Stimulated activated naive CD8-positive, alpha-beta T cell treated with anti-CD3 and anti-CD28 coated beads, Interleukin-15, Interleukin-2, amounts not matched to agents 100 U/mL and 50 U/mL, for 24 hours (primary cell): ENCODE results near the gene MED16.

Experiments
- ATAC-seq: fragments of 150-1000 bp; cut with Tn5 transposase; one replicate; pipeline ENCODE4 v1.10.0; 2021
- DNase-seq: peaks from one replicate; pipeline ENCODE4 v3.0.0; 2021

Gene MED16

GRCh38 chr19:892894-893689, at the start of gene MED16, which contains the start of gene RNU6-9:
Gene MED16 (minus strand): TSS chr19:893187. CDS start chr19:891131, 2,056 bp downstream.
Gene RNU6-9 (plus strand): TSS chr19:893484.
- ATAC-seq (peak; percentile 91), DNase-seq (peak; percentile 89)

DNA sequence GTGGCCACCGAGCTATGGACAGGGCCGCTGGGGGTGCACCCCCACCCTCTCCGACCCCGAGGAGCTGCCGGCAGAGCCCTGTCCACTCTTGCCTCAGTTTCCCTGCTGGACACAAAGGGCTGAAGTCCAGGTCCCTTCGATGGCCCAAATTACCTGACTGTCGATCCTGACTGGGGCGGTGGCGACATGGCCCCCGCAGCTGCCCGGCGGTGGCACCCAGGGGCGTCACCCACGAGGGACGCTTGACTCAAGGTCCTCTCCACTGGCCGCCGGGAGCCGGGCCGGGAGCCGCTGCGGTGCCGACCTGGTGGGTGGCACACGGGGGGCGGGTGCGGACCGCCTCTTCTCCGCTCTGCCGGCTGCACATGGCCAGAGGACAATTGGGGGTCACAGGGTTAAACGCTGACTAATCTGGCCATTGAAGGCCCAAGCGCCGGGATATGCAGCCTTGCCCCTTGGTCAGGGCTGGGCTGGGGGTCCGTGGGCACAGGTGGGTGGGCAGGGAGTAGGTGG, 49.2 kb upstream of the MED16 start:
- DNase-seq (no peak), ATAC-seq (no peak)

DNA sequence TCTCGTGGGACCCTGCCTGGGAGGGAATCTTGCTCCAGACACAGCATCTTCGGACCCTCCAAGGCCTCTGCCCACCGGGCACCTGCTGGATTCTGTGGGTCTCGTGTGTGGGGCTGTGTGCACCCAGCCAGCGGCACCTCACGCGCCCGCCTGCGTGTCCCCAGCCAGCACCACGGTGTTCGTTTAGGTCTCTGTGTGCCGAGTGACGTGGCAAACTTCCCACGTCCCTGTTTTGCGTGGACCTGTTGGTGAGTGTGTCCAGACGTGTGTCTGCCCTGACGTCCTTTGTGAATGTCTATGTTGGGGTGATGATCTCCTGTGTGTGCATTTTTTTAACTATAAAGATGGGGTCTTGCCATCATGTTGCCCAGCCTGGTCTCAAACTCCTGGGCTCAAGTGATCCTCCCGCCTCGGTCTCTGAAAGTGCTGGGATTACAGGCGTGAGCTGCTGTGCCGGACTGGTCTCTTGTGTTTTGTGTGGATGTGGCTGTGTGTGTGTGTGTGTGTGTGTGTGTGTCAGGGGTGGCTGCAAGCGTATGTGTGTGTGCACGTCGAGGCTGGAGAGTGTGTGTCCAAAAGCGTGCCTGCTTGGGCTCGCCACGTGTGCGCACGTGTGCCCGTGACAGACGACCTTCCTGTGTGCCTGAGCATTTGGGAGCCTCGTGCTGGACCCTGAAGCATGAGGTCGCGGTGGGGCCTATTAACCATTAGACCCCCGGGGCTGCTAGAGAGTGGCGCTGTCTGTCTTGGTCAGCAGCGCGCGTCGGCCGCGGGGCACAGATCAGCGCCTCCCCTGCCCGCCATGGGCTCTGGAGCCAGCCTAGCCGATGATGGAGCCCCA, 48.5 kb upstream of the MED16 start:
- DNase-seq (no peak), ATAC-seq (peak; percentile 6)

GRCh38 chr19:940591-941291, 47.8 kb upstream of the MED16 start:
- DNase-seq: peak; percentile 70
- ATAC-seq: peak; percentile 78

DNA sequence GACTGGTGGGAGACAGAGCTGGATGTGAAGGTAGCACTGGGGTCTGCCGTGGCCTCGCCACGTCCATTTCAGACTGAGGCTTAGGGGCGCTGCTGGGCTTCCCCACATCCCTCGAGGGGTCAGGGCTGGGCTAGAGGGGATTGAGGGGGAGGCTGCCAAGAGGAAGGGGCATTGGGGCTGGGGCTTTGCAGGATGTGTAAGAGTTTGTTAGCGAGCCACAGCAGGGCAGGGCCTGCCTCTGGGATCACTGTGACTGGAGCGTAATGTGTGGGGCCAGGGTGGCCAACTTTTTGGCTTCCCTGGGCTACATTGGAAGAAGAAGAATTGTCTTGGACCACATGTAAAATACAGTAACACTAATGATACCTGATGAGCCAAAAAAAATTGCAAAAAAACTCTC, 46.9 kb upstream of the MED16 start:
- ATAC-seq (no peak), DNase-seq (no peak)

GRCh38 chr19:939439-939838, 46.5 kb upstream of the MED16 start:
- DNase-seq (no peak), ATAC-seq (no peak)

- ATAC-seq (no peak), DNase-seq (no peak)
Measured at GRCh38 chr19:938233-938923, 45.4 kb upstream of the MED16 start.

GRCh38 chr19:937259-937694, 44.3 kb upstream of the MED16 start:
- ATAC-seq: peak; percentile 51

GRCh38 chr19:936175-936546, 43.2 kb upstream of the MED16 start:
- ATAC-seq: no peak

More at GRCh38 chr19:937259-937694, 44.3 kb upstream of the MED16 start:
- DNase-seq: peak; percentile 53

DNA sequence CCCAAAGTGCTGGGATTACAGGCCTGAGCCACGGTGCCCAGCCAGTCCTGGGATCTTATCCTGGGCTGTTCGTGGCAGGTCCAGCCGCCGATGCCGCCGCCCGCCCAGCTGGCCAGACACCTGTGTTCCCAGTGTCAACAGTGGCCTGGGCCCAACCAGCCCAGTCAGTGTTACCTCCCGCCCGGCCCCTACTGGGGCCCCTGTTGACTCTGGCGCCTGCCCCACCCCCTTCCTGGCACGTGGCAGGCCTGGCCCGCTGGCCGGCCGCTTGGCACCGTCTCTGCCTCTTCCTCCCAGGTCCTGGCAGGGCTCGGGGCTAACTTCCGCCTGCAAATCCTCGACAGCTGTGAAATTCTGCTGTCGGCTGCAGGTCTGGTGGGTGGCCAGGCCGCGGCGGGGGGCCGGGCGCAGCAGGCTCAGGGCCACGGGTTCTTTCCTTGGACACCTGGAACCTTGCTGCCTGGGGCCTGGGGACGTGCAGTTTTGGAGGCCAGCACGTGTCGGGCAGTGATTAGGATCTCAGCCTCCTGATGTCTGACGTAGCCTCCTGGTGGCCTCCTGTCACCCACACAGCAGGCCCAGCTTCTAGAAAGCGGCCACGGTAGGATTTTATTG, 42.0 kb upstream of the MED16 start:
- no peak for ATAC-seq
- no peak for DNase-seq

More at GRCh38 chr19:936175-936546, 43.2 kb upstream of the MED16 start:
- DNase-seq: no peak

GRCh38 chr19:934197-934840, 41.3 kb upstream of the MED16 start:
- no peak for ATAC-seq
- no peak for DNase-seq

GRCh38 chr19:933553-933882, 40.5 kb upstream of the MED16 start:
- ATAC-seq: no peak
- no peak for DNase-seq

DNA sequence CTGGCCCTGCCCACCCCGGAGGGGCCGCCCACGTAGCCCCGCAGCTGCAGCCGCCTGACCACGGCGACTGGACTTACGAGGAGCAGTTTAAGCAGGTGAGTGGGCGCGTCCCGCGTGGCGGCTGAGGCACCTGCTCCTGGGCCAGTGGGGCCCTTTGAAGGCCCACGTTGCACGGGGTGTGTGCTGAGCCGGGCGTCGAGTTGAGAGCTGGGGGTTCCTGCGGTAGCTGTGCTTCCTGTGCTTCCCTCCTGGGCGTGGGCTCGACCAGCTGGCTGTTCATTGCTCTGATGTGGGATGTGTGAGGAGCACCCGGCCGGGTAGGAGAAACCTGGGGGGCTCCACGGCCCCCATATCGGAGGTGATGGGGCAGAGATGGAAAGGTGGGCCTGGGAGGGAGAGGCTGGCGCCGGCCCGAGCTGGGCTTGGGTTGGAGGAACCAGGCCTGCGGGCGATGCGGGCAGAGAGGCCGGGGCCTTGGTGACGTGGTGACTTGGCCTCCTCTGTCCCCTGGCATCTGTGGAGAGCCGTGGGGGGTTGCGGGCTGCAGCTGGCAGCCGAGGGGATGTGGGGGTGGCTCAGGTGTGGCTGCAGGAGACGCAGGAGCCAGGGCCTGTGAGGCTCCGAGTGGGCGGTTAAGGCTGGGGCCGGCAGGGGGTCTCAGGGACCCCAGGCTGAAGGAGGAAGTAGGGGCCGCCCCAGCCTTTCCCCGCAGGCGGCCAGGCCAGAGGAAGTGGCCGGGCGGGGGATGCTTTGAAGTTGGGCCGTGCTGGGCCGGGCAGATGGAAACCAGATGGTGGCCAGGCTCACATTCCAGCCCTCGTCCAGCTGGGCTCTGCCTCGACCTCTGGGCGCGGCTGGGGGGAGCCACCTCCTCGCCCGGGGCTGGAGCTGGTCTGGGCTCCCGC, 39.9 kb upstream of the MED16 start:
- DNase-seq (peak; percentile 39), ATAC-seq (peak; percentile 33)

- no peak for DNase-seq
- no peak for ATAC-seq
Measured at GRCh38 chr19:931860-932647, 39.1 kb upstream of the MED16 start.

GRCh38 chr19:929891-930258, 36.9 kb upstream of the MED16 start:
- DNase-seq (no peak), ATAC-seq (no peak)

DNA sequence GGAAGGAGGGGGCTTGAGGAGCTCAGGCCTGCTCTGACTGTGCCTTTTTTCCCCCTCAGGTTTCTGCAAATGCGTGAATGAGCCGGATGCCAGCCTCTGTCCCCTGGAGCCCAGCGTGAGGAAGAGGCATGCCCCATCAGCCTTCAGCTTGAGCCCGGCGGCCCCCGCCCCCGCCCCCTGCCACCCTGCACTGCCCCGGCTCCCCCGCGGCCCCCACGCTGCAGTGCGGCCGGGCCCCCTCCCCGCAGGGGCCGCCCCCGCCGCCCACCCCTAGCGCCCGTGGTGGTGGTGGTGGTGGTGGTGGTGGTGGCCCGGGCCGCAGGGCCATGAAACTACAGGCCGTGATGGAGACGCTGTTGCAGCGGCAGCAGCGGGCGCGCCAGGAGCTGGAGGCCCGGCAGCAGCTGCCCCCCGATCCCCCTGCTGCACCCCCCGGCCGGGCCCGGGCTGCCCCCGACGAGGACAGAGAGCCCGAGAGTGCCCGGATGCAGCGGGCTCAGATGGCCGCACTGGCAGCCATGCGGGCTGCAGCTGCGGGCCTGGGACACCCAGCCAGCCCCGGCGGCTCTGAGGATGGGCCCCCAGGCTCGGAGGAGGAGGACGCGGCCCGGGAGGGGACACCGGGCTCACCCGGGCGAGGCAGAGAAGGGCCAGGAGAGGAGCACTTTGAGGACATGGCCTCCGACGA, 36.4 kb upstream of the MED16 start:
- ATAC-seq (no peak), DNase-seq (no peak)

DNA sequence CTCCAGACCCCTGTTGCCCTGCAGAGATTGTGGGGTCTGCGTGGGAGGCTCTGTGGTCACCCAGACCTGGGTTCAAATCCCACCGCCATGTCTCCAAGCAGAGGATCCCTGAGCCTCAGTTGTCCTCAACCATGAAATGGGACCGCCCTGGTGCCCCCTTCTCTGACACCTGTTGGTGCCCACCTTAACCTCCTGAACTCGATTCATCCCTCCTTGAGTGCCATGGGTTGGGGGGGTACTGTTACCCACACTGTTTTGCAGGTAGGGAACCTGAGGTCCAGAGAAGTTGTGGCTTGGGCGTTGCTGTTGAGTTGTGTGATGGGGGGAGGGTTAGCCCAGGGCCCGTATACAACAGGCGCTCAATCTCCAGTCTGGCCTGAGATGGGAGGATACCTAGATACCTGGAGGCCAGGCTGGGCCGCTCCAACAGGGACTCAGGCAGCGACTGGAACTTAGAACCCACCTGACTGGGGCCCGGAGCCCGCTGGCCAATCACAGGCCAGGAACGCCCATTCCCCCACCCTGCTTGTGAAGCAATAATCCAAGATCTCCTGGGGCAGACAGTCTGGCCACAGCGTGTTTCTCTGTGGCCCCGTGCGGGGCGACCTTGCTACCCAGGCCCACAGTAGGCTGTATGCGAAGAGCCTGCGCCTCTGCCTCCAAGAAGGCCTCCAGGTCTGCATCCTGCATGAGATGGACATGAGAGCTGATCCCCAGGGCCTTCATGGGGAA, 35.6 kb upstream of the MED16 start:
- ATAC-seq (no peak), DNase-seq (no peak)
